H9 (cell line): Measurements from ENCODE around the gene DPY30. TPM values are rescaled to one million over a fixed set of nuclear protein-coding genes. Genes with fewer than 3 reads are reported as not detected.

Experiments
- DNase-seq: peaks from one replicate; pipeline ENCODE4 v3.0.0-alpha.2; 2017
- H2AFZ ChIP-seq: one replicate; pipeline ENCODE4 v1.6.1; 2013; ENCODE audit warnings: mild to moderate bottlenecking, low read length, control low read depth, moderate library complexity
- H2AK5ac ChIP-seq: 2 replicates; pipeline ENCODE4 v1.6.1; 2013; ENCODE audit warnings: low read length, control low read depth, mixed read lengths; ENCODE audit not compliant: insufficient read length
- H2BK120ac ChIP-seq: one replicate; pipeline ENCODE4 v1.6.1; 2013; ENCODE audit warnings: low read depth, mild to moderate bottlenecking, low read length, control low read depth, inconsistent platforms; ENCODE audit not compliant: poor library complexity, severe bottlenecking
- H2BK12ac ChIP-seq: 2 replicates; pipeline ENCODE4 v1.6.1; 2013; ENCODE audit warnings: low read length, control low read depth, mixed read lengths, low read depth; ENCODE audit not compliant: insufficient read length
- H2BK15ac ChIP-seq: 2 replicates; pipeline ENCODE4 v1.6.1; 2013; ENCODE audit warnings: low read depth, low read length, control low read depth
- H2BK20ac ChIP-seq: one replicate; pipeline ENCODE4 v1.6.1; 2013; ENCODE audit warnings: low read depth, mild to moderate bottlenecking, low read length, control low read depth, inconsistent platforms; ENCODE audit not compliant: poor library complexity, severe bottlenecking
- H2BK5ac ChIP-seq: 2 replicates; pipeline ENCODE4 v1.6.1; 2013; ENCODE audit warnings: low read length, control low read depth, mixed read lengths; ENCODE audit not compliant: insufficient read length
- H3K14ac ChIP-seq: 2 replicates; pipeline ENCODE4 v1.6.1; 2013; ENCODE audit warnings: low read length, control low read depth; ENCODE audit not compliant: insufficient read depth
- H3K18ac ChIP-seq: 2 replicates; pipeline ENCODE4 v1.6.1; 2013; ENCODE audit warnings: low read depth, mild to moderate bottlenecking, mixed read lengths, low read length, control low read depth; ENCODE audit not compliant: insufficient read length
- H3K23ac ChIP-seq: 2 replicates; pipeline ENCODE4 v1.6.1; 2013; ENCODE audit warnings: low read length, control low read depth, mixed read lengths, low read depth; ENCODE audit not compliant: insufficient read length
- H3K23me2 ChIP-seq: 2 replicates; pipeline ENCODE4 v1.6.1; 2013; ENCODE audit warnings: low read depth, mild to moderate bottlenecking, mixed read lengths, low read length, control low read depth; ENCODE audit not compliant: insufficient read length, poor library complexity, severe bottlenecking
- H3K27ac ChIP-seq: 2 replicates; pipeline ENCODE4 v1.5.1; 2013; ENCODE audit warnings: low read length, control low read depth, mixed read lengths, low read depth; ENCODE audit not compliant: insufficient read length
- H3K27me3 ChIP-seq: 2 replicates; pipeline ENCODE4 v1.6.1; 2013; ENCODE audit warnings: low read length, control low read depth, inconsistent platforms; ENCODE audit not compliant: insufficient read depth
- H3K4ac ChIP-seq: 2 replicates; pipeline ENCODE4 v1.6.1; 2013; ENCODE audit warnings: low read depth, mild to moderate bottlenecking, control low read depth, inconsistent platforms, low read length, moderate library complexity
- H3K4me1 ChIP-seq: 2 replicates; pipeline ENCODE4 v1.6.1; 2013; ENCODE audit warnings: low read length, control low read depth, inconsistent platforms; ENCODE audit not compliant: insufficient read depth
- H3K4me2 ChIP-seq: 2 replicates; pipeline ENCODE4 v1.6.1; 2013; ENCODE audit warnings: low read length, control low read depth, mixed read lengths; ENCODE audit not compliant: insufficient read length, insufficient read depth
- H3K56ac ChIP-seq: 2 replicates; pipeline ENCODE4 v1.6.1; 2013; ENCODE audit warnings: low read depth, mild to moderate bottlenecking, mixed read lengths, low read length, control low read depth; ENCODE audit not compliant: insufficient read length
- H3K79me1 ChIP-seq: 2 replicates; pipeline ENCODE4 v1.6.1; 2013; ENCODE audit warnings: low read depth, mild to moderate bottlenecking, moderate library complexity, low read length, control low read depth, inconsistent platforms; ENCODE audit not compliant: insufficient read depth, poor library complexity, severe bottlenecking
- H3K79me2 ChIP-seq: 2 replicates; pipeline ENCODE4 v1.6.1; 2013; ENCODE audit warnings: low read length, control low read depth, inconsistent platforms; ENCODE audit not compliant: insufficient read depth
- H3K9ac ChIP-seq: 2 replicates; pipeline ENCODE4 v1.6.1; 2013; ENCODE audit warnings: low read length, control low read depth, mixed read lengths; ENCODE audit not compliant: insufficient read length; ENCODE audit errors: extremely low read depth
- H3K9me3 ChIP-seq: one replicate; pipeline ENCODE4 v1.6.1; 2013; ENCODE audit warnings: low read depth, low read length, inconsistent platforms; ENCODE audit not compliant: control insufficient read depth
- H3T11ph ChIP-seq: one replicate; pipeline ENCODE4 v1.6.1; 2013; ENCODE audit warnings: mild to moderate bottlenecking, low read length, control low read depth, inconsistent platforms
- H4K20me1 ChIP-seq: one replicate; pipeline ENCODE4 v1.6.1; 2013; ENCODE audit not compliant: control insufficient read depth, insufficient read length, insufficient read depth
- H4K5ac ChIP-seq: 2 replicates; pipeline ENCODE4 v1.6.1; 2013; ENCODE audit warnings: low read depth, mild to moderate bottlenecking, mixed read lengths, low read length, control low read depth; ENCODE audit not compliant: insufficient read length
- H4K8ac ChIP-seq: replicated peaks from 2 replicates; pipeline ENCODE4 v1.6.1; 2013; ENCODE audit warnings: low read length, control low read depth, mixed read lengths, low read depth; ENCODE audit not compliant: insufficient read length
- H4K91ac ChIP-seq: 2 replicates; pipeline ENCODE4 v1.6.1; 2013; ENCODE audit warnings: low read depth, mild to moderate bottlenecking, moderate library complexity, mixed read lengths, low read length, control low read depth; ENCODE audit not compliant: insufficient read length
- H3K27ac Mint-ChIP-seq, 3 experiments: 2 replicates in 2 of 3; 3 replicates in 1 of 3; pipeline ENCODE4 v1.8.0; 2020 to 2021; ENCODE audit warnings: mixed read lengths in 3 of 3, mild to moderate bottlenecking in 1 of 3, moderate library complexity in 1 of 3
- H3K27me3 Mint-ChIP-seq: 2 replicates; pipeline ENCODE4 v1.8.0; 2021; ENCODE audit warnings: low read depth, mild to moderate bottlenecking, moderate library complexity, mixed read lengths
- H3K36me3 Mint-ChIP-seq, 3 experiments: 2 replicates in 2 of 3; 3 replicates in 1 of 3; pipeline ENCODE4 v1.8.0; 2020 to 2021; ENCODE audit warnings: low read depth in 3 of 3, mixed read lengths in 3 of 3; ENCODE audit not compliant: insufficient read depth in 1 of 3
- H3K4me1 Mint-ChIP-seq, 2 experiments: 2 replicates each; pipeline ENCODE4 v1.8.0; 2020; ENCODE audit warnings: mixed read lengths in 2 of 2
- H3K4me3 Mint-ChIP-seq, 2 experiments: 2 replicates in 1 of 2; 3 replicates in 1 of 2; pipeline ENCODE4 v1.8.0; 2020 to 2021; ENCODE audit warnings: mild to moderate bottlenecking in 2 of 2, mixed read lengths in 2 of 2, moderate library complexity in 1 of 2
- H3K9me3 Mint-ChIP-seq, 2 experiments: 2 replicates in 1 of 2; 3 replicates in 1 of 2; pipeline ENCODE4 v1.8.0; 2020; ENCODE audit warnings: mild to moderate bottlenecking in 2 of 2, mixed read lengths in 2 of 2, moderate library complexity in 1 of 2
- CTCF ChIP-seq: fragments of 200-600 bp; sonication (generic); conservative IDR thresholded peaks from 3 replicates; pipeline ENCODE4 v1.8.0; 2021; ENCODE audit warnings: antibody characterized with exemption, mild to moderate bottlenecking
- WGBS: extraction: QIAGEN DNeasy Blood & Tissue Kit; methylation state at CpG from one replicate; pipeline ENCODE4 v1.1.7; 2013; ENCODE audit warnings: missing lambda C conversion rate, low lambda C conversion rate, mixed read lengths; ENCODE audit not compliant: insufficient read length; ENCODE audit errors: extremely low coverage; 5-methylcytosine and 5-hydroxymethylcytosine counted together
- total RNA-seq: library from RNA; stranded (reverse); gene quantifications from 2 replicates; pipeline ENCODE4 v1.2.1, GENCODE V29; 2021

The DPY30 gene
- total RNA-seq, 1 experiment from 2014 or later, result 148 TPM

GRCh38 chr2:32002406-32002805 is 37.2 kb downstream of the DPY30 start:
- Mint-ChIP-seq H3K27me3 (no peaks in the 10 kb centered on the region), H3K9me3 (no peaks in the 10 kb centered on the region), H3K36me3 (peaks cover 0 to 3% (median 0%) of the 10 kb centered on the region in 3 experiments; a peak in 1 of 7 replicates), H3K27ac (no peak overlapping the region), H3K4me1 (peaks cover 11 to 20% of the 10 kb centered on the region in 2 experiments), H3K4me3 (no peak overlapping the region)
- H3K9me3 ChIP-seq, result no peaks in the 10 kb centered on the region
- no peaks in the 10 kb centered on the region for H3K27me3 ChIP-seq
- no peaks in the 10 kb centered on the region for H3K23me2 ChIP-seq
- no CpG with 5 or more reads among the region's 3 CpGs for WGBS
- H4K91ac ChIP-seq, result no peak overlapping the region
- H3K4ac ChIP-seq, result no peak overlapping the region
- peaks cover 21% of the 10 kb centered on the region; the same call in 1 of the 2 replicates for H3K79me2 ChIP-seq
- no peak overlapping the region for H4K5ac ChIP-seq
- no peak overlapping the region for H3K56ac ChIP-seq
- no peak overlapping the region for H2BK15ac ChIP-seq
- no peak overlapping the region for H2BK12ac ChIP-seq
- no peaks in the 10 kb centered on the region for H3K4me1 ChIP-seq
- no peak overlapping the region for H2AK5ac ChIP-seq
- no peak overlapping the region for H3K23ac ChIP-seq
- DNase-seq, result no peak
- no peak overlapping the region for H3T11ph ChIP-seq
- no peak overlapping the region for H2AFZ ChIP-seq
- H3K18ac ChIP-seq, result no peak overlapping the region
- H2BK120ac ChIP-seq, result no peak overlapping the region
- H3K27ac ChIP-seq, result no peak overlapping the region
- TF ChIP-seq CTCF, result no peak
- no peak overlapping the region for H3K4me2 ChIP-seq
- peaks cover 4% of the 10 kb centered on the region for H3K79me1 ChIP-seq
- H3K9ac ChIP-seq, result no peak overlapping the region
- H2BK20ac ChIP-seq, result no peak overlapping the region
- H3K14ac ChIP-seq, result no peak overlapping the region
- H4K20me1 ChIP-seq, result no peaks in the 10 kb centered on the region
- no peak overlapping the region for H2BK5ac ChIP-seq
- no peak overlapping the region for H4K8ac ChIP-seq
